HepG2 (cell line): ENCODE data around the gene ZNF440. TPM values are rescaled to one million over a fixed set of nuclear protein-coding genes. Genes with fewer than 3 reads are reported as not detected.

Experiments used
- CENPT ChIP-seq: sonication (generic); formaldehyde crosslinking; IDR thresholded peaks from 2 replicates; pipeline ENCODE4 v1.8.0; 2022; ENCODE audit warnings: low read depth, mild to moderate bottlenecking, moderate library complexity, missing genetic modification reagents
- ERF ChIP-seq: IDR thresholded peaks from 2 replicates; pipeline ENCODE4 v1.6.1; 2018; ENCODE audit warnings: missing biosample characterization, missing genetic modification reagents
- HOXA3 ChIP-seq: sonication (generic); formaldehyde crosslinking; IDR thresholded peaks from 2 replicates; pipeline ENCODE4 v1.5.0; 2020; ENCODE audit warnings: missing genetic modification reagents
- HOXD1 ChIP-seq: sonication (generic); formaldehyde crosslinking; IDR thresholded peaks from 2 replicates; pipeline ENCODE4 v1.5.0; 2020; ENCODE audit warnings: missing genetic modification reagents
- IRF2 ChIP-seq: IDR thresholded peaks from 2 replicates; pipeline ENCODE4 v1.6.1; 2018; ENCODE audit warnings: missing genetic modification reagents, missing compliant biosample characterization
- MTA1 ChIP-seq: sonication (generic); formaldehyde crosslinking; IDR thresholded peaks from 2 replicates; pipeline ENCODE4 v1.4.0; 2020; ENCODE audit warnings: missing genetic modification reagents, mild to moderate bottlenecking, borderline replicate concordance
- NFYB ChIP-seq: sonication (generic); formaldehyde crosslinking; IDR thresholded peaks from 2 replicates; pipeline ENCODE4 v1.4.0; 2020; ENCODE audit warnings: missing genetic modification reagents
- PHF20 ChIP-seq: sonication (generic); formaldehyde crosslinking; IDR thresholded peaks from 2 replicates; pipeline ENCODE4 v1.5.0; 2020; ENCODE audit warnings: mild to moderate bottlenecking, missing genetic modification reagents
- RBM22 ChIP-seq: fragments of 200-400 bp; formaldehyde crosslinking; optimal IDR thresholded peaks from 2 replicates; pipeline ENCODE3; 2017; ENCODE audit warnings: mild to moderate bottlenecking, low read length, moderate library complexity
- RFX1 ChIP-seq: fragments of 450-650 bp; IDR thresholded peaks from 2 replicates; pipeline ENCODE4 v1.6.1; 2017
- RNF219 ChIP-seq: sonication (generic); formaldehyde crosslinking; IDR thresholded peaks from 2 replicates; pipeline ENCODE4 v1.5.0; 2020; ENCODE audit warnings: mild to moderate bottlenecking, missing genetic modification reagents
- SAFB2 ChIP-seq: sonication (generic); formaldehyde crosslinking; IDR thresholded peaks from 2 replicates; pipeline ENCODE4 v1.5.1; 2020; ENCODE audit warnings: missing genetic modification reagents, low read depth, mild to moderate bottlenecking, borderline replicate concordance
- TBP ChIP-seq: sonication (generic); formaldehyde crosslinking; IDR thresholded peaks from 2 replicates; pipeline ENCODE4 v1.5.0; 2020; ENCODE audit warnings: missing genetic modification reagents
- TEAD2 ChIP-seq: sonication (generic); formaldehyde crosslinking; IDR thresholded peaks from 2 replicates; pipeline ENCODE4 v1.9.0; 2021; ENCODE audit warnings: missing genetic modification reagents
- XRCC5 ChIP-seq: fragments of 200-400 bp; formaldehyde crosslinking; optimal IDR thresholded peaks from 2 replicates; pipeline ENCODE3; 2017; ENCODE audit warnings: mild to moderate bottlenecking, low read length
- ZBTB38 ChIP-seq: sonication (generic); formaldehyde crosslinking; IDR thresholded peaks from 2 replicates; pipeline ENCODE4 v1.5.1; 2020; ENCODE audit warnings: mild to moderate bottlenecking, missing genetic modification reagents
- ZBTB44 ChIP-seq: sonication (generic); formaldehyde crosslinking; IDR thresholded peaks from 2 replicates; pipeline ENCODE4 v1.4.0; 2020; ENCODE audit warnings: missing genetic modification reagents
- ZFAT ChIP-seq: sonication (generic); formaldehyde crosslinking; conservative IDR thresholded peaks from 2 replicates; pipeline ENCODE4 v1.8.1; 2023; ENCODE audit warnings: missing genetic modification reagents, inconsistent platforms
- ZFYVE20 ChIP-seq: sonication (generic); formaldehyde crosslinking; IDR thresholded peaks from 2 replicates; pipeline ENCODE4 v1.8.0; 2023; ENCODE audit warnings: low read depth, mild to moderate bottlenecking, moderate library complexity, missing genetic modification reagents, borderline replicate concordance
- ZNF143 ChIP-seq: sonication (generic); formaldehyde crosslinking; IDR thresholded peaks from 2 replicates; pipeline ENCODE4 v1.4.0; 2020; ENCODE audit warnings: missing genetic modification reagents
- ZNF17 ChIP-seq: sonication (generic); formaldehyde crosslinking; IDR thresholded peaks from 2 replicates; pipeline ENCODE4 v1.5.0; 2020; ENCODE audit warnings: mild to moderate bottlenecking, missing genetic modification reagents
- ZNF33B ChIP-seq: sonication (generic); formaldehyde crosslinking; IDR thresholded peaks from 2 replicates; pipeline ENCODE4 v1.5.1; 2020; ENCODE audit warnings: mild to moderate bottlenecking, missing genetic modification reagents
- ZNF382 ChIP-seq: sonication (generic); formaldehyde crosslinking; IDR thresholded peaks from 2 replicates; pipeline ENCODE4 v1.5.0; 2020; ENCODE audit warnings: missing genetic modification reagents, mild to moderate bottlenecking, borderline replicate concordance
- ZNF512 ChIP-seq: sonication (generic); formaldehyde crosslinking; IDR thresholded peaks from 2 replicates; pipeline ENCODE4 v1.4.0; 2020; ENCODE audit warnings: mild to moderate bottlenecking, missing genetic modification reagents
- ZNF580 ChIP-seq: IDR thresholded peaks from 2 replicates; pipeline ENCODE4 v1.6.1; 2016; ENCODE audit warnings: low read depth, borderline replicate concordance
- ZNF629 ChIP-seq: sonication (generic); formaldehyde crosslinking; conservative IDR thresholded peaks from 2 replicates; pipeline ENCODE4 v1.5.0; 2020; ENCODE audit warnings: missing genetic modification reagents
- ZNF777 ChIP-seq: sonication (generic); formaldehyde crosslinking; IDR thresholded peaks from 2 replicates; pipeline ENCODE4 v1.4.0; 2020; ENCODE audit warnings: missing genetic modification reagents
- polyA plus RNA-seq, 8 experiments: library from polyadenylated mRNA; depleted of rRNA in 3 of 8; stranded (reverse) in 7 of 8; unstranded in 1 of 8; fragments of >200 nt; fragmentation: Illumina TruSeq in 4 of 8; extraction: Trizol in 4 of 8; gene quantifications; 2 replicates each; pipeline versions ENCODE4 v1.2.1 to v1.2.3, GENCODE V29; 2011 to 2016; ENCODE audit warnings: low read depth in 4 of 8, missing spikeins in 1 of 8, mixed read lengths in 1 of 8; ENCODE audit not compliant: insufficient read depth in 1 of 8
- total RNA-seq, 5 experiments: library from RNA; depleted of rRNA; stranded (reverse); fragments of >200 nt; fragmentation: Illumina TruSeq; extraction: Trizol; gene quantifications; 2 replicates each; pipeline ENCODE4 v1.2.3, GENCODE V29; 2016; ENCODE audit warnings: low read depth in 1 of 5

The ZNF440 gene
- total and polyA plus RNA-seq, 2 of the 13 experiments (the other 11 are each of a cell fraction or from before 2014, with no cell fraction given): 2.7 to 12.4 TPM

GRCh38 chr19:11814029-11814699, at the start of gene ZNF440 (continued):
- TF ChIP-seq ZNF17 (CRISPR knock-in tag) (no peak), NFYB (peak; percentile 90), ERF (CRISPR knock-in tag) (peak; percentile 64; the same call in 1 of the 2 replicates), PHF20 (CRISPR knock-in tag) (peak; percentile 65), ZBTB38 (CRISPR knock-in tag) (0 out of 2 replicates have a peak, but pooled peaks have one; percentile 32), RBM22 (no peak), MTA1 (CRISPR knock-in tag) (no peak), XRCC5 (no peak), IRF2 (CRISPR knock-in tag) (peak; percentile 31; the same call in 1 of the 2 replicates), ZNF143 (CRISPR knock-in tag) (no peak), HOXA3 (peak; percentile 32; the same call in 1 of the 2 replicates), TEAD2 (no peak), HOXD1 (CRISPR knock-in tag) (no peak), TBP (CRISPR knock-in tag) (no peak), ZFYVE20 (CRISPR knock-in tag) (0 out of 2 replicates have a peak, but pooled peaks have one; percentile 22), RFX1 (peak; percentile 11; the same call in 1 of the 2 replicates), ZNF33B (CRISPR knock-in tag) (0 out of 2 replicates have a peak, but pooled peaks have one; percentile 72), CENPT (CRISPR knock-in tag) (no peak), ZNF777 (CRISPR knock-in tag) (peak; percentile 56; the same call in 1 of the 2 replicates), ZBTB44 (CRISPR knock-in tag) (no peak), RNF219 (CRISPR knock-in tag) (no peak), ZNF580 (CRISPR knock-in tag) (0 out of 2 replicates have a peak, but pooled peaks have one; percentile 65), ZNF512 (CRISPR knock-in tag) (no peak), SAFB2 (no peak), ZFAT (CRISPR knock-in tag) (no peak), ZNF382 (CRISPR knock-in tag) (no peak), ZNF629 (CRISPR knock-in tag) (no peak)
